ENCODE results near the gene CASK.

- TF ChIP-seq POLR2A (IDR thresholded peaks at IDR 0.05) = no peak
- TF ChIP-seq CTCF (IDR thresholded peaks at IDR 0.05) = no peak
These were observed 100.0 kb downstream of the CASK start for GRCh38 chrX:41823402-41823801.
